GM18858 (cell line): Measurements from ENCODE around the gene UTP14A.

Experiments used
- ATAC-seq: cut with Tn5 transposase; IDR thresholded peaks from one replicate; pipeline ENCODE4 v1.9.1; 2021; ENCODE audit not compliant: unreplicated experiment

Gene UTP14A

DNA sequence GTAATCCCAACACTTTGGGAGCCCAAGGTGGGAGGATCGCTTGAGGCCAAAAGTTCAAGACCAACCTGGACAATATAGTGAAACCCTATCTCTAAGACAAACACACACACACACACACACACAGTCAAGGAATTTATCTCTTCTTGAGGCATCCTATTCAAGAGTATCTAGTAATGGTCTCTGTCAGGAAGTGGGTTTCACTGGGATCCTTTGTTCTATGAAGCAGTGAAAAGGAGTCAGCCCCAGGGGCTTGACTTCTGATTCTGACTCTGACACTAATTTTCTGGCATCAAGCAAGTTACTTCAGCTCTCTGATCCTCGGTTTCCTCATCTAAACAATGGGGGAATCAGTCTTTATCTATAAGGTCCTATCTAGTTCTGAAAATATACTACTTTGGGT, 34.8 kb downstream of the UTP14A start:
- ATAC-seq: no peak

GRCh38 chrX:129945131-129945530, 39.2 kb downstream of the UTP14A start:
- no peak for ATAC-seq

GRCh38 chrX:129953334-129953648, 47.3 kb downstream of the UTP14A start:
- no peak for ATAC-seq

- ATAC-seq: no peak
Observed at GRCh38 chrX:129953881-129954280, 47.9 kb downstream of the UTP14A start.

GRCh38 chrX:129954804-129955203, 48.8 kb downstream of the UTP14A start:
- ATAC-seq: no peak

DNA sequence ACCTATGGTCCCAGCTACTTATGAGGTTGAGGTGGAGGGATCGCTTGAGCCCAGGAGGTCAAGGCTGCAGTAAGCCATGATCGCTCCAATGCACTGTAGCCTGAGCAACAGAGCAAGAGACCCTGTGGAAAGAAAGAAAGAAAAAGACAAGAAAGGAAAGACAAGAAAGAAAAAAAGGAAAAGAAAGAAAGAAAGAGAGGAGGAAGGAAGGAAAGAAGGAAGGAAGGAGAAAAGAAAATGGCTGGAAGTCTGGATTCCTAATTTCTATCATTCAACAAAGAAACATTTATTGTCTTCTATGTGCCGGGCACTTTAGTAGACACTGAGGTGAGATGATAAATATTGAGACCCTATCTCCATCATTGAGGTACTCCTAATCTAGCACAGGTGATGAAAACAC, 49.7 kb downstream of the UTP14A start:
- ATAC-seq: no peak

GRCh38 chrX:129956145-129956544, 50.2 kb downstream of the UTP14A start:
- ATAC-seq: no peak

GRCh38 chrX:129956765-129957164, 50.8 kb downstream of the UTP14A start:
- ATAC-seq: no peak

- ATAC-seq: peak; percentile 54
Observed at GRCh38 chrX:129957241-129958082, 51.5 kb downstream of the UTP14A start.

DNA sequence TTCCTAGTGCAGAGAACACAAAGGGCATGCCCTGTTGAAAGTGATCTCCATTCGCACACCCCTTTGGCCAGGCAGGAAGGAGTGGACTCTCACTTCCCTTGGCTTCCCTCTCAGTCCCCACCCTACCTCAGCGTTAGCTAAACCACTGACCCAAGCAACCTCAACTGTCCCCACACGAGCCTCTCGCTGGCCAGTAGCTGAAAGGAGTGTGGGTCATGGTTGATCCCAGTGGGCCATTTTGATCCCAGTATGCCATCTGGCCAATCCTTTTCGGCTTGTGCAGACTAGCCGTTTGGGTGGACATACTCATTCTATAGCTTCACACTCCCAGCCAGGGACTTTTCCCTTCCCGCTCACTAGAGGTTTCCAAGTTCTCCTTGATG, 52.1 kb downstream of the UTP14A start:
- no peak for ATAC-seq

- ATAC-seq: no peak
Observed at GRCh38 chrX:129958814-129959492, 53.0 kb downstream of the UTP14A start.

- no peak for ATAC-seq
Observed at GRCh38 chrX:129959493-129959832, 53.5 kb downstream of the UTP14A start.

GRCh38 chrX:129961180-129962083, 55.5 kb downstream of the UTP14A start:
- peak; percentile 76 for ATAC-seq

DNA sequence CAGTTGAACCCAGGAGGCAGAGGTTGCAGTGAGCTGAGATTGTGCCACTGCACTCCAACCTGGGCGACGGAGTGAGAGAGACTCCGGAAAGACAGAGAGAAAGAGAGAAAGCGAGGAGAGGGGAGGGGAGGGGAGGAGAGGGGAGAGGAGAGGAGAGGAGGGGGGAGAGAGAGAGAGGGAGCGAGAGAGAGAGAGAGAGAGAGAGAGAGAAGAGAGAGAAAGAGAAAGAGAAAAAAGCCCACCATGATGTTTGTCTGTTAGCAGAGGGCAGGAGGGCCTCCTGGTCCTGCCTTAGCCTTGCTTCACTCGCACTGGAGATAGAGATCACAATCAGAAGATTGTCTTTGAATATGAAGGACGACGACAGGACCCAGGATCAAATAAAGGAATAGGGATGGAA, 57.8 kb downstream of the UTP14A start:
- no peak for ATAC-seq

DNA sequence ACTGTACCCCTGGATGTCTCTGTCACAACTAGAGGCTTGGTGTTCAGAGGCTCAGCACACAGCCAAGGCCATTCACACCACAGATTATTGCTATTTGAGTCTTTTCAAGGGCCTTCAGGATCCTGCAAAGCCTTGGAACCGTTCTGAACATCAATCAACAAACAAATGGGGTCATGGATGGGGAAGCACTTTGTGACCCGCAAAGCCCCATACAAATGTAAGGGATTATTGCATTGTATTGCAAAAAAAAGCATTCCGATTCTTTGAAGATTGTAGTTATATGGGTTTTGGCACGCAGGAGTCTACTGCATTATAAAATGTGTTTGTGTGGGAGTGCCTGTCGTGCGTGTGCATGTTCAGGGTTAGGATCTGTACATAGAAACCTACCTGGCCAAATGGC, 59.2 kb downstream of the UTP14A start:
- no peak for ATAC-seq

DNA sequence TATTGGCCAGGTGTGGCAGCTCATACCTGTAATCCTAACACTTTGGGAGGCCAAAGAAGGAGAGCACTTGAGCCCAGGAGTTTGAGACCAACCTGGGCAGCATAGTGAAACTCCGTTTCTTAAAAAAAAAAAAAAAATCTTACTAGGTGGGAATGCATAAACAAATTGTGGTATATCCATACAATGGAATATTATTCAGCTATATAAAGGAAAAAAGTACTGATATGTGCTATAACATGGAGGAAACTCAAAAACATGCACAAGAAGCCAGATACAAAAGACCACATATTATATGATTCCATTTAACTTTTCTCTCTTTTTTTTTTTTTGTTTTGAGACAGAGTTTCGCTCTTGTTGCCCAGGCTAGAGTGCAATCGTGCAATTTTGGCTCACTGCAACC, 63.0 kb downstream of the UTP14A start:
- ATAC-seq: no peak

DNA sequence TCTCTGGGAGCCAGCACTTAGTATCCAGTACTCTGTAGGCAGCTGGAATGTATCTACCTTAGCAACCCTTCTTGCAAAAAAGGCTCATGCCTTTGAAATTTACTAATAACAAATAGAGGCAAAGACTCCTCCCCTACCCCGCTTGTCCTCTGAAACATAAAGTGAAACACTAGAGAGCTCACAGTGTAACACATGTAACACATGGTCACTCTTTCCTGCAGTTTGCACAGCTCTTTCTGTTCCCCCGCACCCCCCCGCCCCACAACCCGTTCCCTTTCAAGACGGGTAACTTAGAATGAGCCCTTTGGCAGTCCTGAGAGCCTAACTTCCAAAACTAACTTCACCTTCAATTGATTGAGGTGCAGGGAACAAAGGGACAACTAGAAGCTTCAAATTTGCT, 70.5 kb downstream of the UTP14A start:
- ATAC-seq: no peak
